ENCODE results near the gene IL12RB2. TPM values are rescaled to one million over a fixed set of nuclear protein-coding genes. Genes with fewer than 3 reads are reported as not detected.

IL12RB2 gene
- total RNA-seq (2022) (not detected in 2 replicates), Bru-seq, nascent RNA (percentile 5 among the genes with signal in this experiment), BruChase-seq, experiment 1, labeled RNA remaining after a 6-hour chase (percentile 3 among the genes with signal in this experiment), BruChase-seq, experiment 2, labeled RNA remaining after a 2-hour chase (percentile 7 among the genes with signal in this experiment)
- long read RNA-seq, partial matches to known transcripts, result 0 of 3 reads
- long read RNA-seq, other reads (novel, unspliced or antisense), result 3 of 3 reads

GRCh38 chr1:67307251-67308060 is at the start of gene IL12RB2:
IL12RB2 (plus strand) TSS chr1:67307873; CDS start chr1:67320369, 12,496 bp downstream.
- no peak for TF ChIP-seq CTCF (IDR thresholded peaks at IDR 0.05; ENCODE audit: unreplicated experiment)
- no peaks in the 10 kb centered on the region for H3K4me1 Mint-ChIP-seq (ENCODE audit: low read depth, unreplicated experiment)
- no TSS peak for BruUV-seq (replicated peaks)
- intact Hi-C loops (cut with micrococcal nuclease; ENCODE audit: unreplicated experiment), result no loop called here
- CTCF ChIA-PET, result interaction anchor here (0.7 kb wide), 1 partner anchor 706 kb away, joined by 3 read pairs; no protein-coding TSS in a partner anchor
- no peaks in the 10 kb centered on the region for H3K36me3 Mint-ChIP-seq (ENCODE audit: insufficient read depth, unreplicated experiment)
- peak; percentile 4 for DNase-seq
- no peaks in the 10 kb centered on the region for H3K9me3 Mint-ChIP-seq (ENCODE audit: low read depth, unreplicated experiment)
- no peaks in the 10 kb centered on the region for H3K27me3 Mint-ChIP-seq (ENCODE audit: unreplicated experiment)
- H3K27ac Mint-ChIP-seq (ENCODE audit: unreplicated experiment), result no peak within 1 kb of the TSS
- peak within 1 kb of the TSS; percentile 21 for H3K4me3 Mint-ChIP-seq (ENCODE audit: low read depth, unreplicated experiment)

GRCh38 chr1:67261680-67262079 is 46.0 kb upstream of the IL12RB2 start:
- Mint-ChIP-seq H3K9me3 (ENCODE audit: low read depth, unreplicated experiment) (no peaks in the 10 kb centered on the region), H3K36me3 (ENCODE audit: insufficient read depth, unreplicated experiment) (no peaks in the 10 kb centered on the region), H3K4me3 (ENCODE audit: low read depth, unreplicated experiment) (no peak overlapping the region), H3K27ac (ENCODE audit: unreplicated experiment) (no peak overlapping the region), H3K27me3 (ENCODE audit: unreplicated experiment) (no peaks in the 10 kb centered on the region), H3K4me1 (ENCODE audit: low read depth, unreplicated experiment) (no peaks in the 10 kb centered on the region)
- no peak for DNase-seq
- intact Hi-C loops (cut with micrococcal nuclease; ENCODE audit: unreplicated experiment), result no loop called here
- BruUV-seq (replicated peaks), result no TSS peak
- no peak for TF ChIP-seq CTCF (IDR thresholded peaks at IDR 0.05; ENCODE audit: unreplicated experiment)
- CTCF ChIA-PET, result no interaction called here

GRCh38 chr1:67262735-67263134 is 44.9 kb upstream of the IL12RB2 start:
- intact Hi-C loops (cut with micrococcal nuclease; ENCODE audit: unreplicated experiment), result no loop called here
- H3K4me1 Mint-ChIP-seq (ENCODE audit: low read depth, unreplicated experiment), result no peaks in the 10 kb centered on the region
- no peaks in the 10 kb centered on the region for H3K27me3 Mint-ChIP-seq (ENCODE audit: unreplicated experiment)
- CTCF ChIA-PET, result no interaction called here
- no peak overlapping the region for H3K4me3 Mint-ChIP-seq (ENCODE audit: low read depth, unreplicated experiment)
- no peak overlapping the region for H3K27ac Mint-ChIP-seq (ENCODE audit: unreplicated experiment)
- H3K36me3 Mint-ChIP-seq (ENCODE audit: insufficient read depth, unreplicated experiment), result no peaks in the 10 kb centered on the region
- DNase-seq, result no peak
- TF ChIP-seq CTCF (IDR thresholded peaks at IDR 0.05; ENCODE audit: unreplicated experiment), result no peak
- H3K9me3 Mint-ChIP-seq (ENCODE audit: low read depth, unreplicated experiment), result no peaks in the 10 kb centered on the region
- no TSS peak for BruUV-seq (replicated peaks)

GRCh38 chr1:67264152-67264551 is 43.5 kb upstream of the IL12RB2 start:
- Mint-ChIP-seq H3K4me3 (ENCODE audit: low read depth, unreplicated experiment) (no peak overlapping the region), H3K4me1 (ENCODE audit: low read depth, unreplicated experiment) (no peaks in the 10 kb centered on the region), H3K27me3 (ENCODE audit: unreplicated experiment) (no peaks in the 10 kb centered on the region), H3K9me3 (ENCODE audit: low read depth, unreplicated experiment) (no peaks in the 10 kb centered on the region), H3K36me3 (ENCODE audit: insufficient read depth, unreplicated experiment) (no peaks in the 10 kb centered on the region), H3K27ac (ENCODE audit: unreplicated experiment) (no peak overlapping the region)
- intact Hi-C loops (cut with micrococcal nuclease; ENCODE audit: unreplicated experiment), result no loop called here
- no TSS peak for BruUV-seq (replicated peaks)
- CTCF ChIA-PET, result no interaction called here
- TF ChIP-seq CTCF (IDR thresholded peaks at IDR 0.05; ENCODE audit: unreplicated experiment), result no peak
- DNase-seq, result no peak
